H1 (cell line): Measurements from ENCODE around the gene CRKL. TPM values are rescaled to one million over a fixed set of nuclear protein-coding genes. Genes with fewer than 3 reads are reported as not detected.

Experiments
- CTCF ChIA-PET: fragments of 300-600 bp; sonication (Branson Sonifier 250); formaldehyde crosslinking; loops from one replicate; lab custom pipeline; 2021; ENCODE audit not compliant: partially characterized antibody; lab: Charles Lee
- POLR2A ChIA-PET: fragments of 300-600 bp; sonication (Branson Sonifier 250); formaldehyde crosslinking; loops from one replicate; lab custom pipeline; 2021; ENCODE audit warnings: inconsistent platforms; ENCODE audit not compliant: partially characterized antibody; lab: Charles Lee
- DNase-seq, 2 experiments: peaks; one replicate each; pipeline versions ENCODE4 v3.0.0 to v3.0.0-alpha.2; 2010 to 2022; ENCODE audit warnings: low spot score in 2 of 2, low read depth in 1 of 2, mixed read lengths in 1 of 2
- FAIRE-seq: peaks from 2 replicates; lab custom pipeline; 2011; peaks lifted over from hg19 to GRCh38; lab: Jason Lieb, UNC
- H2AFZ ChIP-seq: 2 replicates; pipeline ENCODE4 v1.8.1; 2012; ENCODE audit warnings: low read length, inconsistent platforms
- H2AK5ac ChIP-seq: 2 replicates; pipeline ENCODE4 v1.6.1; 2013; ENCODE audit warnings: low read depth, low read length
- H2BK120ac ChIP-seq: replicated peaks from 2 replicates; pipeline ENCODE3; 2013; ENCODE audit warnings: low read depth, low read length, inconsistent platforms
- H2BK12ac ChIP-seq: 2 replicates; pipeline ENCODE4 v1.6.1; 2013; ENCODE audit warnings: low read depth, low read length
- H2BK15ac ChIP-seq: 2 replicates; pipeline ENCODE4 v1.6.1; 2013; ENCODE audit warnings: low read length
- H2BK20ac ChIP-seq: 2 replicates; pipeline ENCODE4 v1.6.1; 2013; ENCODE audit warnings: low read length
- H2BK5ac ChIP-seq: 2 replicates; pipeline ENCODE4 v1.6.1; 2013; ENCODE audit warnings: low read depth, low read length
- H3K14ac ChIP-seq: 2 replicates; pipeline ENCODE4 v1.6.1; 2013; ENCODE audit warnings: inconsistent platforms; ENCODE audit not compliant: insufficient read length
- H3K18ac ChIP-seq: 2 replicates; pipeline ENCODE4 v1.6.1; 2013; ENCODE audit warnings: low read length; ENCODE audit errors: extremely low read depth
- H3K23ac ChIP-seq: 2 replicates; pipeline ENCODE4 v1.6.1; 2013; ENCODE audit warnings: inconsistent platforms; ENCODE audit not compliant: insufficient read length
- H3K23me2 ChIP-seq: 2 replicates; pipeline ENCODE4 v1.6.1; 2013; ENCODE audit warnings: low read depth, low read length
- H3K27ac ChIP-seq: 2 replicates; pipeline ENCODE4 v1.6.1; 2011; ENCODE audit warnings: low read depth, low read length, inconsistent platforms
- H3K27me3 ChIP-seq, 4 experiments: replicated peaks in 1 of 4; 1 replicate in 1 of 4; 2 replicates in 3 of 4; pipeline versions ENCODE4 v1.6.1 to v1.8.1; 2011 to 2013; ENCODE audit warnings: low read length in 3 of 4, mild to moderate bottlenecking in 3 of 4, inconsistent platforms in 2 of 4, mixed read lengths in 2 of 4, moderate library complexity in 1 of 4; ENCODE audit not compliant: control insufficient read depth in 3 of 4, insufficient read depth in 3 of 4; ENCODE audit errors: extremely low read depth in 1 of 4
- H3K36me3 ChIP-seq, 4 experiments: 2 replicates each; pipeline versions ENCODE4 v1.6.1 to v1.8.1; 2011 to 2013; ENCODE audit warnings: mild to moderate bottlenecking in 4 of 4, low read length in 3 of 4, moderate library complexity in 2 of 4, control low read depth in 1 of 4, inconsistent platforms in 1 of 4; ENCODE audit not compliant: insufficient read depth in 4 of 4, control insufficient read depth in 2 of 4
- H3K4ac ChIP-seq: replicated peaks from 2 replicates; pipeline ENCODE3; 2013; ENCODE audit warnings: low read length, low read depth, mixed read lengths, inconsistent platforms; ENCODE audit not compliant: insufficient read length
- H3K4me1 ChIP-seq, 4 experiments: replicated peaks in 1 of 4; 1 replicate in 1 of 4; 2 replicates in 3 of 4; pipeline versions ENCODE4 v1.6.1 to v1.8.1; 2011 to 2013; ENCODE audit warnings: low read length in 3 of 4, inconsistent platforms in 2 of 4, mixed read lengths in 1 of 4; ENCODE audit not compliant: insufficient read depth in 4 of 4, control insufficient read depth in 3 of 4
- H3K4me2 ChIP-seq, 2 experiments: 2 replicates each; pipeline versions ENCODE4 v1.6.1 to v1.8.1; 2011 to 2013; ENCODE audit warnings: low read depth in 2 of 2, low read length in 2 of 2, control low read depth in 1 of 2, inconsistent platforms in 1 of 2, mild to moderate bottlenecking in 1 of 2; ENCODE audit not compliant: insufficient read depth in 1 of 2
- H3K4me3 ChIP-seq, 4 experiments: fragments of 200-600, 300-600 bp in 1 of 4; sonication (generic), shearing (Covaris generic), sonication (Bioruptor Twin) in 1 of 4; 2 replicates each; pipeline versions ENCODE4 v1.5.1 to v1.8.1; 2011 to 2016; ENCODE audit warnings: low read length in 4 of 4, low read depth in 3 of 4, control low read depth in 2 of 4, inconsistent platforms in 2 of 4, mild to moderate bottlenecking in 2 of 4, mixed read lengths in 1 of 4, moderate library complexity in 1 of 4; ENCODE audit not compliant: insufficient read depth in 2 of 4; ENCODE audit errors: extremely low read depth in 1 of 4
- H3K56ac ChIP-seq: replicated peaks from 2 replicates; pipeline ENCODE3; 2013; ENCODE audit warnings: low read depth, mild to moderate bottlenecking, mixed read lengths, low read length, inconsistent platforms; ENCODE audit not compliant: insufficient read length
- H3K79me1 ChIP-seq: 2 replicates; pipeline ENCODE4 v1.6.1; 2013; ENCODE audit warnings: low read depth, low read length, control low read depth
- H3K79me2 ChIP-seq, 2 experiments: 2 replicates each; pipeline versions ENCODE4 v1.6.1 to v1.8.1; 2012 to 2013; ENCODE audit warnings: low read length in 2 of 2, mild to moderate bottlenecking in 2 of 2, inconsistent platforms in 1 of 2; ENCODE audit not compliant: insufficient read depth in 2 of 2, control insufficient read depth in 1 of 2
- H3K9ac ChIP-seq, 4 experiments: replicated peaks in 1 of 4; 1 replicate in 1 of 4; 2 replicates in 3 of 4; pipeline versions ENCODE4 v1.6.1 to v1.8.1; 2011 to 2013; ENCODE audit warnings: low read depth in 3 of 4, low read length in 3 of 4, control low read depth in 2 of 4, mild to moderate bottlenecking in 2 of 4, moderate library complexity in 2 of 4, inconsistent platforms in 1 of 4; ENCODE audit errors: extremely low read depth in 1 of 4
- H3K9me3 ChIP-seq, 2 experiments: 2 replicates each; pipeline versions ENCODE4 v1.6.1 to v1.8.1; 2012 to 2013; ENCODE audit warnings: mild to moderate bottlenecking in 2 of 2, moderate library complexity in 2 of 2, control low read depth in 1 of 2, inconsistent platforms in 1 of 2, low read depth in 1 of 2, low read length in 1 of 2, mixed read lengths in 1 of 2; ENCODE audit not compliant: insufficient read depth in 2 of 2
- H4K20me1 ChIP-seq, 2 experiments: replicated peaks in 1 of 2; 2 replicates each; pipeline versions ENCODE3 to v1.8.1; 2011 to 2013; ENCODE audit warnings: inconsistent platforms in 2 of 2, low read length in 2 of 2, mild to moderate bottlenecking in 1 of 2; ENCODE audit not compliant: insufficient read depth in 2 of 2, control insufficient read depth in 1 of 2
- H4K5ac ChIP-seq: 2 replicates; pipeline ENCODE4 v1.6.1; 2013; ENCODE audit warnings: low read length, low read depth, mixed read lengths, inconsistent platforms; ENCODE audit not compliant: insufficient read length
- H4K8ac ChIP-seq: 2 replicates; pipeline ENCODE4 v1.8.0; 2013; ENCODE audit warnings: mild to moderate bottlenecking, moderate library complexity, low read length, inconsistent platforms; ENCODE audit not compliant: insufficient read depth; ENCODE audit errors: extremely low read depth
- H4K91ac ChIP-seq: replicated peaks from 2 replicates; pipeline ENCODE3; 2013; ENCODE audit warnings: low read length, mixed read lengths, inconsistent platforms; ENCODE audit not compliant: insufficient read length
- CHD1 ChIP-seq: IDR thresholded peaks from 2 replicates; pipeline ENCODE4 v1.6.1; 2012; ENCODE audit warnings: low read depth, low read length, improper control_type of control experiment
- GABPA ChIP-seq: IDR thresholded peaks from 2 replicates; pipeline ENCODE4 v1.6.1; 2011; ENCODE audit warnings: mild to moderate bottlenecking, low read length, moderate library complexity, borderline replicate concordance; ENCODE audit not compliant: insufficient read depth
- GTF2F1 ChIP-seq: IDR thresholded peaks from 2 replicates; pipeline ENCODE4 v1.6.1; 2012; ENCODE audit warnings: low read depth, low read length, improper control_type of control experiment, borderline replicate concordance
- HDAC6 ChIP-seq: IDR thresholded peaks from one replicate; pipeline ENCODE4 v1.7.1; 2012; ENCODE audit warnings: low read depth, mild to moderate bottlenecking, inconsistent platforms, low read length, moderate library complexity
- KDM1A ChIP-seq: fragments of 200-600, 300-600 bp; sonication (generic); IDR thresholded peaks from 2 replicates; pipeline ENCODE4 v1.7.1; 2016; ENCODE audit warnings: mild to moderate bottlenecking, low read length, borderline replicate concordance
- SIX5 ChIP-seq: IDR thresholded peaks from 2 replicates; pipeline ENCODE4 v1.6.1; 2011; ENCODE audit warnings: mild to moderate bottlenecking, low read depth, low read length
- SP2 ChIP-seq: IDR thresholded peaks from 2 replicates; pipeline ENCODE4 v1.6.1; 2012; ENCODE audit warnings: mild to moderate bottlenecking, low read length, inconsistent platforms
- TEAD4 ChIP-seq: IDR thresholded peaks from 2 replicates; pipeline ENCODE4 v1.6.1; 2012; ENCODE audit warnings: low read depth, low read length, inconsistent platforms, mixed read lengths
- WGBS, 2 experiments: shearing (Covaris generic) in 1 of 2; methylation state at CpG; one replicate each; pipeline versions ENCODE4 v1.1.6 to v1.1.7; 2013 to 2015; ENCODE audit warnings: low lambda C conversion rate in 2 of 2, mixed read lengths in 2 of 2, inconsistent platforms in 1 of 2, low coverage in 1 of 2, missing lambda C conversion rate in 1 of 2; ENCODE audit not compliant: insufficient replicate concordance in 2 of 2, insufficient coverage in 1 of 2, insufficient read length in 1 of 2; ENCODE audit errors: extremely low coverage in 1 of 2, missing lambda C conversion rate in 1 of 2; 5-methylcytosine and 5-hydroxymethylcytosine counted together
- polyA plus RNA-seq, 7 experiments: library from polyadenylated mRNA; depleted of rRNA in 3 of 7; stranded (reverse) in 5 of 7; unstranded in 2 of 7; fragments of >200 nt in 5 of 7; fragments of 200-250 nt in 2 of 7; gene quantifications; 1 replicate in 5 of 7; 2 replicates in 1 of 7; 4 replicates in 1 of 7; pipeline versions ENCODE4 v1.2.1 to v1.2.3, GENCODE V29; 2011 to 2013; ENCODE audit warnings: missing spikeins in 2 of 7, mixed read lengths in 2 of 7
- total RNA-seq: library from RNA; stranded (reverse); fragmentation: NEBNext Ultra II Directional; extraction: Animal tissue kit (Norgen Biotek cat#: 25700); gene quantifications from 2 replicates; pipeline ENCODE4 v1.2.1, GENCODE V29; 2021

Gene CRKL
- total and polyA plus RNA-seq, 2 of the 8 experiments (the other 6 are each of a cell fraction or from before 2014, with no cell fraction given): 34.5 to 94.5 TPM

- Histone ChIP-seq H3K4me2 (no peak overlapping the region), H3K9ac (no peak overlapping the region), H3K27ac (no peak overlapping the region), H2BK15ac (no peak overlapping the region), H3K27me3 (no peaks in the 10 kb centered on the region), H2AFZ (no peak overlapping the region), H3K36me3 (peaks cover 0 to 5% (median 3%) of the 10 kb centered on the region in 4 experiments; a peak in 3 of 8 replicates), H2BK5ac (no peak overlapping the region), H4K91ac (no peak overlapping the region), H2BK12ac (no peak overlapping the region), H3K18ac (no peak overlapping the region), H4K8ac (no peak overlapping the region), H2BK20ac (no peak overlapping the region), H2BK120ac (no peak overlapping the region), H3K4me3 (no peak overlapping the region), H3K56ac (no peak overlapping the region), H3K4me1 (peaks cover 0 to 2% (median 0%) of the 10 kb centered on the region in 4 experiments; a peak in 1 of 7 replicates), H3K4ac (no peak overlapping the region), H3K23me2 (no peaks in the 10 kb centered on the region), H3K79me2 (no peaks in the 10 kb centered on the region), H3K23ac (no peak overlapping the region), H4K5ac (no peak overlapping the region), H4K20me1 (no peaks in the 10 kb centered on the region), H3K79me1 (no peaks in the 10 kb centered on the region), H3K14ac (no peak overlapping the region), H3K9me3 (no peaks in the 10 kb centered on the region), H2AK5ac (no peak overlapping the region)
- FAIRE-seq (no peak), DNase-seq (no peak)
- no peak for TF ChIP-seq HDAC6
- no peak for TF ChIP-seq KDM1A
- TF ChIP-seq SIX5: no peak
- TF ChIP-seq GABPA: no peak
- no peak for TF ChIP-seq TEAD4
- TF ChIP-seq SP2: no peak
- TF ChIP-seq GTF2F1: no peak
- no peak for TF ChIP-seq CHD1
- ChIA-PET CTCF (interaction anchor here (0.8 to 0.9 kb wide), 2 partner anchors 15 to 84 kb away, joined by 3 to 4 read pairs; no protein-coding TSS in a partner anchor), POLR2A (no interaction called here)
- 73% methylated on average over 6 of the region's 6 CpGs; no CpG with 5 or more reads in 1 of the 2 experiments for WGBS, 2 experiments
These were observed 28.0 kb upstream of the CRKL start for GRCh38 chr22:20889025-20889704.
